H1 (cell line): ENCODE results near the gene AKR1C3. TPM values are rescaled to one million over a fixed set of nuclear protein-coding genes. Genes with fewer than 3 reads are reported as not detected.

Experiments
- CTCF ChIA-PET: fragments of 300-600 bp; sonication (Branson Sonifier 250); formaldehyde crosslinking; loops from one replicate; lab custom pipeline; 2021; ENCODE audit not compliant: partially characterized antibody; lab: Charles Lee
- POLR2A ChIA-PET: fragments of 300-600 bp; sonication (Branson Sonifier 250); formaldehyde crosslinking; loops from one replicate; lab custom pipeline; 2021; ENCODE audit warnings: inconsistent platforms; ENCODE audit not compliant: partially characterized antibody; lab: Charles Lee
- DNase-seq, 2 experiments: peaks; one replicate each; pipeline versions ENCODE4 v3.0.0 to v3.0.0-alpha.2; 2010 to 2022; ENCODE audit warnings: low spot score in 2 of 2, low read depth in 1 of 2, mixed read lengths in 1 of 2
- FAIRE-seq: peaks from 2 replicates; lab custom pipeline; 2011; peaks lifted over from hg19 to GRCh38; lab: Jason Lieb, UNC
- H2AFZ ChIP-seq: 2 replicates; pipeline ENCODE4 v1.8.1; 2012; ENCODE audit warnings: low read length, inconsistent platforms
- H2AK5ac ChIP-seq: 2 replicates; pipeline ENCODE4 v1.6.1; 2013; ENCODE audit warnings: low read depth, low read length
- H2BK120ac ChIP-seq: replicated peaks from 2 replicates; pipeline ENCODE3; 2013; ENCODE audit warnings: low read depth, low read length, inconsistent platforms
- H2BK12ac ChIP-seq: 2 replicates; pipeline ENCODE4 v1.6.1; 2013; ENCODE audit warnings: low read depth, low read length
- H2BK15ac ChIP-seq: 2 replicates; pipeline ENCODE4 v1.6.1; 2013; ENCODE audit warnings: low read length
- H2BK20ac ChIP-seq: 2 replicates; pipeline ENCODE4 v1.6.1; 2013; ENCODE audit warnings: low read length
- H2BK5ac ChIP-seq: 2 replicates; pipeline ENCODE4 v1.6.1; 2013; ENCODE audit warnings: low read depth, low read length
- H3K14ac ChIP-seq: 2 replicates; pipeline ENCODE4 v1.6.1; 2013; ENCODE audit warnings: inconsistent platforms; ENCODE audit not compliant: insufficient read length
- H3K18ac ChIP-seq: 2 replicates; pipeline ENCODE4 v1.6.1; 2013; ENCODE audit warnings: low read length; ENCODE audit errors: extremely low read depth
- H3K23ac ChIP-seq: 2 replicates; pipeline ENCODE4 v1.6.1; 2013; ENCODE audit warnings: inconsistent platforms; ENCODE audit not compliant: insufficient read length
- H3K23me2 ChIP-seq: 2 replicates; pipeline ENCODE4 v1.6.1; 2013; ENCODE audit warnings: low read depth, low read length
- H3K27ac ChIP-seq: 2 replicates; pipeline ENCODE4 v1.6.1; 2011; ENCODE audit warnings: low read depth, low read length, inconsistent platforms
- H3K27me3 ChIP-seq, 4 experiments: replicated peaks in 1 of 4; 1 replicate in 1 of 4; 2 replicates in 3 of 4; pipeline versions ENCODE4 v1.6.1 to v1.8.1; 2011 to 2013; ENCODE audit warnings: low read length in 3 of 4, mild to moderate bottlenecking in 3 of 4, inconsistent platforms in 2 of 4, mixed read lengths in 2 of 4, moderate library complexity in 1 of 4; ENCODE audit not compliant: control insufficient read depth in 3 of 4, insufficient read depth in 3 of 4; ENCODE audit errors: extremely low read depth in 1 of 4
- H3K36me3 ChIP-seq, 4 experiments: 2 replicates each; pipeline versions ENCODE4 v1.6.1 to v1.8.1; 2011 to 2013; ENCODE audit warnings: mild to moderate bottlenecking in 4 of 4, low read length in 3 of 4, moderate library complexity in 2 of 4, control low read depth in 1 of 4, inconsistent platforms in 1 of 4; ENCODE audit not compliant: insufficient read depth in 4 of 4, control insufficient read depth in 2 of 4
- H3K4ac ChIP-seq: replicated peaks from 2 replicates; pipeline ENCODE3; 2013; ENCODE audit warnings: low read length, low read depth, mixed read lengths, inconsistent platforms; ENCODE audit not compliant: insufficient read length
- H3K4me1 ChIP-seq, 4 experiments: replicated peaks in 1 of 4; 1 replicate in 1 of 4; 2 replicates in 3 of 4; pipeline versions ENCODE4 v1.6.1 to v1.8.1; 2011 to 2013; ENCODE audit warnings: low read length in 3 of 4, inconsistent platforms in 2 of 4, mixed read lengths in 1 of 4; ENCODE audit not compliant: insufficient read depth in 4 of 4, control insufficient read depth in 3 of 4
- H3K4me2 ChIP-seq, 2 experiments: 2 replicates each; pipeline versions ENCODE4 v1.6.1 to v1.8.1; 2011 to 2013; ENCODE audit warnings: low read depth in 2 of 2, low read length in 2 of 2, control low read depth in 1 of 2, inconsistent platforms in 1 of 2, mild to moderate bottlenecking in 1 of 2; ENCODE audit not compliant: insufficient read depth in 1 of 2
- H3K4me3 ChIP-seq, 4 experiments: fragments of 200-600, 300-600 bp in 1 of 4; sonication (generic), shearing (Covaris generic), sonication (Bioruptor Twin) in 1 of 4; 2 replicates each; pipeline versions ENCODE4 v1.5.1 to v1.8.1; 2011 to 2016; ENCODE audit warnings: low read length in 4 of 4, low read depth in 3 of 4, control low read depth in 2 of 4, inconsistent platforms in 2 of 4, mild to moderate bottlenecking in 2 of 4, mixed read lengths in 1 of 4, moderate library complexity in 1 of 4; ENCODE audit not compliant: insufficient read depth in 2 of 4; ENCODE audit errors: extremely low read depth in 1 of 4
- H3K56ac ChIP-seq: replicated peaks from 2 replicates; pipeline ENCODE3; 2013; ENCODE audit warnings: low read depth, mild to moderate bottlenecking, mixed read lengths, low read length, inconsistent platforms; ENCODE audit not compliant: insufficient read length
- H3K79me1 ChIP-seq: 2 replicates; pipeline ENCODE4 v1.6.1; 2013; ENCODE audit warnings: low read depth, low read length, control low read depth
- H3K79me2 ChIP-seq, 2 experiments: 2 replicates each; pipeline versions ENCODE4 v1.6.1 to v1.8.1; 2012 to 2013; ENCODE audit warnings: low read length in 2 of 2, mild to moderate bottlenecking in 2 of 2, inconsistent platforms in 1 of 2; ENCODE audit not compliant: insufficient read depth in 2 of 2, control insufficient read depth in 1 of 2
- H3K9ac ChIP-seq, 4 experiments: replicated peaks in 1 of 4; 1 replicate in 1 of 4; 2 replicates in 3 of 4; pipeline versions ENCODE4 v1.6.1 to v1.8.1; 2011 to 2013; ENCODE audit warnings: low read depth in 3 of 4, low read length in 3 of 4, control low read depth in 2 of 4, mild to moderate bottlenecking in 2 of 4, moderate library complexity in 2 of 4, inconsistent platforms in 1 of 4; ENCODE audit errors: extremely low read depth in 1 of 4
- H3K9me3 ChIP-seq, 2 experiments: 2 replicates each; pipeline versions ENCODE4 v1.6.1 to v1.8.1; 2012 to 2013; ENCODE audit warnings: mild to moderate bottlenecking in 2 of 2, moderate library complexity in 2 of 2, control low read depth in 1 of 2, inconsistent platforms in 1 of 2, low read depth in 1 of 2, low read length in 1 of 2, mixed read lengths in 1 of 2; ENCODE audit not compliant: insufficient read depth in 2 of 2
- H4K20me1 ChIP-seq, 2 experiments: replicated peaks in 1 of 2; 2 replicates each; pipeline versions ENCODE3 to v1.8.1; 2011 to 2013; ENCODE audit warnings: inconsistent platforms in 2 of 2, low read length in 2 of 2, mild to moderate bottlenecking in 1 of 2; ENCODE audit not compliant: insufficient read depth in 2 of 2, control insufficient read depth in 1 of 2
- H4K5ac ChIP-seq: 2 replicates; pipeline ENCODE4 v1.6.1; 2013; ENCODE audit warnings: low read length, low read depth, mixed read lengths, inconsistent platforms; ENCODE audit not compliant: insufficient read length
- H4K8ac ChIP-seq: 2 replicates; pipeline ENCODE4 v1.8.0; 2013; ENCODE audit warnings: mild to moderate bottlenecking, moderate library complexity, low read length, inconsistent platforms; ENCODE audit not compliant: insufficient read depth; ENCODE audit errors: extremely low read depth
- H4K91ac ChIP-seq: replicated peaks from 2 replicates; pipeline ENCODE3; 2013; ENCODE audit warnings: low read length, mixed read lengths, inconsistent platforms; ENCODE audit not compliant: insufficient read length
- BACH1 ChIP-seq: IDR thresholded peaks from 2 replicates; pipeline ENCODE4 v1.6.1; 2012; ENCODE audit warnings: low read length, improper control_type of control experiment
- BCL11A ChIP-seq, 2 experiments: IDR thresholded peaks; one replicate each; pipeline ENCODE4 v1.6.1; 2011; ENCODE audit warnings: low read depth in 2 of 2, low read length in 2 of 2, mild to moderate bottlenecking in 2 of 2
- BRCA1 ChIP-seq: IDR thresholded peaks from 2 replicates; pipeline ENCODE4 v1.6.1; 2012; ENCODE audit warnings: low read depth, low read length, improper control_type of control experiment
- CBX8 ChIP-seq: fragments of 300-800, 300-1000 bp; sonication (generic); IDR thresholded peaks from 2 replicates; pipeline ENCODE4 v1.7.1; 2016; ENCODE audit warnings: low read depth, low read length, borderline replicate concordance
- CTBP2 ChIP-seq: IDR thresholded peaks from 2 replicates; pipeline ENCODE4 v1.7.0; 2011; ENCODE audit warnings: borderline replicate concordance, mild to moderate bottlenecking, moderate library complexity, mixed read lengths, low read length; ENCODE audit not compliant: insufficient read depth, insufficient read length
- JUN ChIP-seq: IDR thresholded peaks from 2 replicates; pipeline ENCODE4 v1.6.1; 2011; ENCODE audit warnings: low read depth, mild to moderate bottlenecking, improper control_type of control experiment, low read length
- MAFK ChIP-seq: IDR thresholded peaks from 2 replicates; pipeline ENCODE4 v1.6.1; 2012; ENCODE audit warnings: low read depth, mild to moderate bottlenecking, improper control_type of control experiment, low read length
- POLR2AphosphoS5 ChIP-seq: IDR thresholded peaks from 2 replicates; pipeline ENCODE4 v1.6.1; 2011; ENCODE audit warnings: low read depth, low read length
- RAD21 ChIP-seq, 2 experiments: IDR thresholded peaks in 1 of 2; conservative IDR thresholded peaks in 1 of 2; 2 replicates each; pipeline ENCODE4 v1.6.1; 2011; ENCODE audit warnings: low read depth in 2 of 2, low read length in 2 of 2, improper control_type of control experiment in 1 of 2, inconsistent platforms in 1 of 2, mild to moderate bottlenecking in 1 of 2, moderate library complexity in 1 of 2
- SRF ChIP-seq: IDR thresholded peaks from 2 replicates; pipeline ENCODE4 v1.6.1; 2011; ENCODE audit warnings: mild to moderate bottlenecking, low read depth, low read length, moderate library complexity
- TAF1 ChIP-seq: IDR thresholded peaks from 2 replicates; pipeline ENCODE4 v1.6.1; 2011; ENCODE audit warnings: mild to moderate bottlenecking, low read depth, low read length
- TCF12 ChIP-seq: IDR thresholded peaks from 2 replicates; pipeline ENCODE4 v1.6.1; 2011; ENCODE audit warnings: low read depth, mild to moderate bottlenecking, low read length
- WGBS, 2 experiments: shearing (Covaris generic) in 1 of 2; methylation state at CpG; one replicate each; pipeline versions ENCODE4 v1.1.6 to v1.1.7; 2013 to 2015; ENCODE audit warnings: low lambda C conversion rate in 2 of 2, mixed read lengths in 2 of 2, inconsistent platforms in 1 of 2, low coverage in 1 of 2, missing lambda C conversion rate in 1 of 2; ENCODE audit not compliant: insufficient replicate concordance in 2 of 2, insufficient coverage in 1 of 2, insufficient read length in 1 of 2; ENCODE audit errors: extremely low coverage in 1 of 2, missing lambda C conversion rate in 1 of 2; 5-methylcytosine and 5-hydroxymethylcytosine counted together
- polyA plus RNA-seq, 7 experiments: library from polyadenylated mRNA; depleted of rRNA in 3 of 7; stranded (reverse) in 5 of 7; unstranded in 2 of 7; fragments of >200 nt in 5 of 7; fragments of 200-250 nt in 2 of 7; gene quantifications; 1 replicate in 5 of 7; 2 replicates in 1 of 7; 4 replicates in 1 of 7; pipeline versions ENCODE4 v1.2.1 to v1.2.3, GENCODE V29; 2011 to 2013; ENCODE audit warnings: missing spikeins in 2 of 7, mixed read lengths in 2 of 7
- total RNA-seq: library from RNA; stranded (reverse); fragmentation: NEBNext Ultra II Directional; extraction: Animal tissue kit (Norgen Biotek cat#: 25700); gene quantifications from 2 replicates; pipeline ENCODE4 v1.2.1, GENCODE V29; 2021
- TF ChIP-seq, protein P1 (sequence below): IDR thresholded peaks from 2 replicates; pipeline ENCODE4 v1.6.1; 2012; ENCODE audit warnings: inconsistent platforms
- TF ChIP-seq, protein P2 (sequence below): IDR thresholded peaks from 2 replicates; pipeline ENCODE4 v1.6.1; 2012; ENCODE audit warnings: inconsistent platforms

AKR1C3 gene
- total and polyA plus RNA-seq, 2 of the 8 experiments (the other 6 are each of a cell fraction or from before 2014, with no cell fraction given): 4.6 to 6.9 TPM

DNA sequence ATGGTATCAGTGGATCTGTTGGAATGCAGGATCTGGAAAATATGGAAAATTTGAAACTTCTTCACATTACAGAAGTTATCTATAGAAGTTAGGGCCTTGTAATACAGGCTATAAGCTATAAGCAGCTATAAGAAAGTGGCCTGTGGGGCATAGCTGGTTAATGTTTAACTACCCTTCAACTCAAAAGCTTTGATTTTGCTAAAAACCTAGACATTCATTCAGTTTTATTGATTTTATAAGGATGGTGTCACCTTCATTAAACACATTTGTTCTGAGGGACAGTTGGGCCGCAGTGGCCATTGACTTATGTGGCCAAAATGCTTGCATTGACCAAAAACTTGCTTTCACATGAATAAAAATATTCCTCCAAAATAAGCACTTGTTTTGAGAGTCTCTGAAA is 13.1 kb upstream of the AKR1C3 start:
- ChIA-PET CTCF (interaction anchor here (0.6 to 3.9 kb wide), 4 partner anchors 9 to 232 kb away, joined by 3 to 17 read pairs (median 6); partner anchors contain the start of gene AKR1C3), POLR2A (no interaction called here)
- H2BK5ac ChIP-seq: no peak overlapping the region
- no peak overlapping the region for H3K23ac ChIP-seq
- H2BK20ac ChIP-seq: no peak overlapping the region
- no peak overlapping the region for H2BK15ac ChIP-seq
- no peak overlapping the region for H3K4ac ChIP-seq
- H4K91ac ChIP-seq: no peak overlapping the region
- no peak overlapping the region for H3K4me3 ChIP-seq
- H3K27ac ChIP-seq: no peak overlapping the region
- no peak overlapping the region for H4K5ac ChIP-seq
- H3K36me3 ChIP-seq: no peaks in the 10 kb centered on the region
- H3K4me2 ChIP-seq: no peak overlapping the region
- H3K79me1 ChIP-seq: no peaks in the 10 kb centered on the region
- FAIRE-seq (no peak), DNase-seq (no peak)
- no peak overlapping the region for H2AK5ac ChIP-seq
- no peak overlapping the region for H3K18ac ChIP-seq
- H3K79me2 ChIP-seq: no peaks in the 10 kb centered on the region
- H3K4me1 ChIP-seq: no peaks in the 10 kb centered on the region
- no peak overlapping the region for H3K9ac ChIP-seq
- WGBS, 2 experiments: 90% methylated on average over 1 of the region's 1 CpG; no CpG with 5 or more reads in 1 of the 2 experiments
- H4K8ac ChIP-seq: no peak overlapping the region
- no peaks in the 10 kb centered on the region for H3K27me3 ChIP-seq
- no peak overlapping the region for H2AFZ ChIP-seq
- no peak overlapping the region for H2BK12ac ChIP-seq
- no peak overlapping the region for H3K14ac ChIP-seq
- H3K23me2 ChIP-seq: no peaks in the 10 kb centered on the region
- no peak overlapping the region for H3K56ac ChIP-seq
- H3K9me3 ChIP-seq: no peaks in the 10 kb centered on the region
- H4K20me1 ChIP-seq: no peaks in the 10 kb centered on the region
- no peak overlapping the region for H2BK120ac ChIP-seq
- TF ChIP-seq JUN (no peak), TAF1 (no peak), CTBP2 (no peak), CBX8 (no peak), BRCA1 (no peak), BCL11A (IDR thresholded peaks at IDR 0.05; ENCODE audit: low read depth in 2 of 2, low read length in 2 of 2) (no peak), POLR2AphosphoS5 (no peak), MAFK (no peak), RAD21 (IDR thresholded peaks at IDR 0.05 in 1 of 2, conservative IDR thresholded peaks at IDR 0.05 in 1 of 2; ENCODE audit: low read depth in 2 of 2, low read length in 2 of 2) (no peak), TCF12 (no peak), SRF (no peak), BACH1 (no peak)
- TF ChIP-seq, protein P1, sequence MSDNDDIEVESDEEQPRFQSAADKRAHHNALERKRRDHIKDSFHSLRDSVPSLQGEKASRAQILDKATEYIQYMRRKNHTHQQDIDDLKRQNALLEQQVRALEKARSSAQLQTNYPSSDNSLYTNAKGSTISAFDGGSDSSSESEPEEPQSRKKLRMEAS: no peak
- TF ChIP-seq, protein P2, sequence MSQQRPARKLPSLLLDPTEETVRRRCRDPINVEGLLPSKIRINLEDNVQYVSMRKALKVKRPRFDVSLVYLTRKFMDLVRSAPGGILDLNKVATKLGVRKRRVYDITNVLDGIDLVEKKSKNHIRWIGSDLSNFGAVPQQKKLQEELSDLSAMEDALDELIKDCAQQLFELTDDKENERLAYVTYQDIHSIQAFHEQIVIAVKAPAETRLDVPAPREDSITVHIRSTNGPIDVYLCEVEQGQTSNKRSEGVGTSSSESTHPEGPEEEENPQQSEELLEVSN: no peak
